Measurements from ENCODE around the gene LMAN1L.

The LMAN1L gene

DNA sequence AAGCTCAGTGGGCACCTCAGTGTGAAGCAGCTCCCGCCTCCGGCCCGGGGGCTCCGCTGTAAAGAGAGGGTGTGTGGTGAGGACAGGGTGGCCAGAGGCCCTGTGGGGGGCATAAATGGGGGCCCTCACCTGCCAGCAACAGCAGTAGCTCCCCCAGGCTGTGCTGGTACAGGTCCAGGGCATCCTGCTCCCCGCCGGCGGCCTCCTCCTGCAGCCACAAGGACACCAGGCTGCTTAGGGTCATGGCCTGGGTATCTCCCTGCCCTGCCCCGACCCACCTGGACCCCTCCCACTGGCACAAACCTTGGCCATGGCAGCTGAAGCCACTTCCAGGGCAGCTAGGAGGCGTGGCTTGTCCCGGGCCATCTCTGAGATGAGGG lies 25.5 kb downstream of the LMAN1L start:
- no peak for DNase-seq (ENCODE audit: low read depth)

DNA sequence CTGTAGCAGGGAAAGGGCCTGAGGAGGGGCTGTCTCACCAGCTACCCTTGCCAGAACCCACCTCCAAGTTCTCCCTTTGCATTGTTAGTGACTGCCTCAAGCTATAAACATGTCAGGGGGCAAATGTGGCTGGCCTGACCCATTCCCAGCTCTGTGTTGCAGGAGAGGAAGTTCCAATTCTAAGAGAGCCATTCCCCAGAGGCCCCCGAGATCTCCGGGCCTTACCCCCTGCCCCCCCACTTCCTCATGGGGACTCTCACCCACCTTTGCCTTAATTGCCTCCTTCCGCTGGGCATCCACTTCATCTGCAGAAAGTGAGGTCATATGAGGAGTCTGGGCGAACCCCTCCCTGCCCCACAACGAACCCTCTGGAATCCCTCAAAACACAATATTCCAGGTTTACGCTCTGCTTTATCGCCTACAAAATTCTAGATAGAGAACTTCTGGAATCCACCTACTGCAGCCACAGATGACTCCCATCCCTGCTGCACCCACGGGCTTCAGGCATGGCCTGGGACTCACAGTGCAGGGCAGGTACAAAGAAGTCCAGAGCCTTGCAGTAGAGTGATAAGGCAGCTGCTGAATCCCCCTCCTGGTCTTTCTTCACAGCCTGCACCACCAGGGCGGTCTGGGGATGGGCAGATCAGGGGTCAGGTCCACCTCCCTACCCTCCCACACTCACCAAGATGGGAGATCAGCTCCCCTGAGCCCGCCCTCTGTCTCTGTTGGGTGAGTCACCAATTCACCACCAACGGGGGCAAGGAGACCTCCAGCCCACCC lies 26.3 kb downstream of the LMAN1L start:
- DNase-seq (ENCODE audit: low read depth): no peak

DNA sequence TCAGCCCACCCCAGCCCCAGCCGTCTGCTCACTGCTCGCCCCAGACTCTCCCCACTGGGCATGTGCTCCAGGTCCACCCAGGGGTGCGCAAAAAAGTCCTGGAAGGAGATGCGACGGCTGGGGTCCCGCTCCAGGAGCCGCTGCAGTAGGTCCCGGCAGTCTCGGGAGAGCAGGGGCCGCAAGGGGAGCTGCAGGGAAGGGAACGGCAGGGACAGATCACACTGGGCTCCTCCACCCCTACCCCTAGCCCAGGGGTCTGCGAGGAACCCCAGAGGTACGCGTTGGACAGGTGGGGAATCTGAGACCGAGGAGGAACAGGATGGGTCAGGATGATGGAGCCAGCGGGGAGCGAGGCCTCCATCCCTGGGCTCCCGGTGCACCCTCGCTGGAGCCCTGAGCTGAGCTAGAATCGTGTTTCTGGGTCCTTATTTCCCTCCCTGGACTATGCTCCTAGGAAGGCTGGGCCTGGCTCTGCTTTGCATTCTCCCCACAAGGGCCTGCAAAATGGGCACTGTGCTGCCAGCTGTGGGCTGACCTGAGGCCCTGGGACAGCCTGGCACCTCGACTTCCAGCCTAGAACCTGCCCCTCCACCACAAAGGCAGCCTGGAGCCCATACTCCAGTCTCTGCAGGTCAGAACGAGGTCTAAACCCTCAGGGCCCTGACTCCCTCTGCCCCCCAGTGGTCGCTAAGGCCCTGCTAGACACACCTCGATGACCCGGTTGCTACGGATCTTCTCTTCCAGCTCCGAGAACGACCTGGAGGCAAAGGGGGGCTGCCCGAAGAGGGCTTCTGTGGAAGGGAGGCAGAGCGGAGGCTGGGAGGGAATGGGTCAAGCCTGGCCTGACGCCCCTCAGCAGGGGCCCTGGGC lies 27.1 kb downstream of the LMAN1L start:
- no peak for DNase-seq (ENCODE audit: low read depth)

DNA sequence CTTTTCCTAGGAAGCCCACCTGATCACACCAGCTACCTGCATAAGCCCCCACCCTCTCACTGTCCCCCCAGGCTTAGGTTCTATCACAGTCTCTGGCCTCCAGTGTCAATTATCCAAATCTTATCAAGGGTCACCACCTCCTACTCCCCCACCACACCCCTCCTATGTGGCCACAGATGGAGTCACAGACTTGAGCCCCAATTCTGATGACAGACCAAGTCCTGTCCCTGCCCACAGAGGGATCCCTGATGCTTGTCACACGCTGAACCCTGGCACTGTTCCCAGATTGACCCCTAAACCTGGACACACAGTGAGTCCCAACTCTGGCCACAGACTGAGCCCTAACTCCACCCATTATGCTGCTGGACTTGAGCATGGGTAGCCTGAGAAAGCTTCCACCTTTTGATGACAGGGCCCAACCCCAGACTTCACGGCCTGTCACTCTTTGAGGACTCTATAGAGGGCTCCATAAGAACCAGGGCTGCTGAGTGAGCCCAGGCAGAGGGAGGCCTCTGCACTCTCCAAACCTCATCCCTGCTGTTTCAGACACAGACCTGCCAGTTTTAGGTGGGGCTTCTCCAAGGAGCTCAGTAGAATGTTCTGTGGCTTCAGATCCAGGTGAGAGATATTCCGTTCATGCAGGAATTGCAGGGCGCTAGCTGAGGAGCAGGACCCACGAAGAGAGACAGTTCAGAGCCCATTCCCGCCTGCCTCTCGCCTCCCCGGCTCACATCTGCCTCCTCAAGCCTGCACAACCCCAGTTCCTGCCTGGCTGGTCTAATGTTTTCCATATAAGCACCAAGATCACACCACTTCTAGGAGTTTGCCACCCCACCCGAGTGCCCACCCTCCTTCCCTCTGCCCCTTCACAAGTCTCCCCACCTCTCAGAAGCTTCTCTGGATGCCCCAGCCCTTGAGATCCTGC lies 28.5 kb downstream of the LMAN1L start:
- DNase-seq (ENCODE audit: low read depth): no peak

DNA sequence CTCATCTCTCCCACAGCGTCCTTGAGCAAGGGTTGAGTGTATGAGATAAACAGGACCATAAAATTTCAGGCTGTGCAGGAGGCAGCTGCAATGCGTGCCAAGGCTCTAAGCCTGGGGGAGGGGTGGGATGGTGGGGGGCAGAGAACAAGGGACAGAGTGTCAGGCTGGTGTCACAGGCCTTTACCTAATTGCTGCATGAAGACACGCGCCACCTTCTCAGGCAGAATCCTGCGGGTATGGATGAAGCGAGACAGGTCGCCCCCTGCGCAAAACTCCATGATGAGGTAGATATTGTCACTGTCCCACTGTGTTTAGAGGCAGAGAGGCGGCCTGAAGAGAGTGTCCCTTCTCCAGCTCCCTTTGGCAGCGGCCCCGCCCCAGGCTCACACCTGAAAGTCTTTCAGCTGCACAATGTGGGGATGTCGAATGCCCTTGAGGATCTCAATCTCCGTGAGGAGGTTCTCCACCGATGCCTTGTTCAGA lies 29.3 kb downstream of the LMAN1L start:
- DNase-seq (ENCODE audit: low read depth): no peak

DNA sequence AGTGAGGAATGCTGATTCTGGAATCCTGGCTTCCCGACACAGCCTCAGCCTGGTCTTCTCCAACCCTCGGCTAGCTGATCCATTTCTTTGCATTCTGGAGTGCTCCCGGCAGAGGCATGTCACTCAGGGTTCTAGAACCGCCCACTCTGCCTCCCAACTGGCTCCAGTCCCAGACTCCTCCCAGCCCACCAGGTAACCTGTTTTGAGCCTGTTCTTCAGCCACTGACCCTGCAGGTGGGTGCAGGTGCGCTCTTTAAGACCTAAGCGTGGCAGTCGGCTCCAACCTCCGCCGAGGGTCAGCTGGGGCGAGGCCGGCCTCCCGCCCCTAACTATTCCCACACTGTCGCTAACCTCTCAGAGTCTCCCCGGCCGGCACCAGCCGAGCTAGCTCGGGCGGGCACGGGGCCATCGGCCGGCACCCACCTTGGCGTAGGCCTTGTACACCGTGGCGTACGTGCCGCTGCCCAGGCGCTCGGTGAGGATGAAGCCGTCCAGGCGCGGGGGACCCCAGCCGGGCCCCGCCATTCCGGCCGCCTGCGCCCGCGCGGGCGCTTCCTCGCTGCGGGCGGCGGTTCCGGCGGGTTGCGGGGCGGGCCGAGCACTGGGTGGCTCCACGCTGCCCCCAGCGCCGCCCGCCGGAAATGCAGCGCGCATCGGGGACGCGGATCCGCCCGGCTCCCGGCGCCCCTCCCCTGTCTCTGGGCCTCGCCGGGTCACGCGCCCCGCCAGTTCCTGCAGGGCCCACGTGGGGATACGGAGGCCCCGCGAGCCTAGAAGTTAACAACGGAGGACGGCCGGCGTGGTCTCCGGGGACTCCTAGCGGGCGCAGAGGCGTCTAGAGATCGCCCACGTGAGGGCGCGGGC lies 30.2 kb downstream of the LMAN1L start, which contains the start of gene ULK3:
Gene ULK3 (minus strand): TSS at position 576 of the 864 bp plus-strand sequence. CDS start 51 bp downstream, at position 525.
- DNase-seq (ENCODE audit: low read depth): peak; percentile 90

DNA sequence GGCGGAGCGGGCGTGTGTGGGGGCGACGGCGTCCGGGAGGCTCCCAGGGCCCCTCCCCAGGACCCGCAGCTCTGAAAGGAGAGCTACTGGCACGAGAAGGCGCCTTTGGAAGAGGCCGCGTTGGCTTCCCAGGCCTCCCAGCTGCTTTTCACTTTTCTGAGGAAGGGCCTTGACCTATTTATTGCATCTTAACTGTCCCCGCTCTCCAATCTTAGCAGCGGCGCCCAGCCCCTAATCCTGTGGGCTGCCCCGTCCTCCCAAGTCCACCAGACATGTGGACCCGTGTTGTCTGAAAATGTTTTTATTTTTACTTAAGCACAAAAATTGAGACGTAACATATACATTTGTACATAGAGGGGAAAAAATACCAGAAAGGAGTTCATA lies 30.8 kb downstream of the LMAN1L start:
- no peak for DNase-seq (ENCODE audit: low read depth)

DNA sequence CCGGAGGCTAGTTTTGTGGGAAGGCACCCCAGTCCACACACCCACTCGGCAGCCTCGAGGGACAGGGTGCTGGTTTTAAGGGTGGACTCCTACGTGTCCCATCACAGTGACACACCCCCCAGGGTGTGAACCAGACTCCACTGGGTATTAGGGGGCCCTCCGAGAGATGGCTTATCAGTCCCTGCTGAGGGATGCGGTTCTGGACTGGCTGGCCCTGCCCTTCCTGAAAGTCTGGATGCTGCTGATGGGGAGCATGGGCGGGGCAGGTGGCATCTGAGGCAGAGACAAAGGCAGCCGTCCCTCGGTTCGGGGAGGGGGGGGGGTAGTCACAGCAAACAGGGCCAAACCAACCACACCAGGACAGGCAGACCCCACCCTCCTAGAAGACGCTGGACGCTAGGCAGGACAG lies 31.3 kb downstream of the LMAN1L start:
- no peak for DNase-seq (ENCODE audit: low read depth)

DNA sequence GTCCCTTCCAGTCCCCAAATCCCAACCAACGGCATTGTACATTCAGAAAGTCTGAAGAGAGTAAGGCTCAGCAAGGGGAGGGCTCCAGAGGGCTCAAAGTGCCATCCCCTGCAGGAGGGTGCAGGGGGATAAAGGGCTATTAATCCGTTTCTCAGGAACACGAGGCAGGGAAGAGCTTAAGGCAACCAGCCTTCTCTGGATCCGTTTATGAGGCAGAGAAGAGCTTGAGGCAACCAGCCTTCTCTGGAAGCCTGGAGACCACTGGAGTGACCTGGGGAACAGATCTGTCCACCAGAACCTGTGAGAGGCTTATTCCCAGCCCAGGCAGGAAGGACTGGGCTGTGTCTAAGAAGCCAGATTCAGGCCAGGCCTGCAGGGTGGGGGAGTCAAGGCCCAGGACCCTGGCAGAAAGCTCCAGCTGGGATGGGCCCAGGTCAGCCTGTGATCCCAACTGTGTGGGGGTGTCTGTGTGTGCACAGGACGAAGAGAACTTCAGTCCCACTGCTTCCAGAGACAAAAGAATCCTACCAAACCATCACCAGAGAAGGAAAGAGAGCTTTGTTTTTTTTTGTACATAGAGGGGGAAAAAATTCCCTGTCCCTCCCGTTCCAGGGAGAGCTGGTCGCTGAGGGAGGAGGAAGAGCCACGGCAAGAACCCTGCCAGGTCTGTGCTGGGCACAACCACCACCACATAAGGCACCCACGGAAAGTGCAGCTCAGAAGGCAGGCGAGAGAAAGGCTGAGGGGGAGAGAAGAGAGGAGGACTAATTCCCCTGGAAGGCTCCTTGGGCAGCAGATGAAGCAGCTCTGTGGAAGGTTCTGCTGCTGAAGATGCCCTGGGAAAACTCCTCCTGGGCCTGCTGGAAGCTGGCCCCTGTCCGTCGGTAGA lies 31.9 kb downstream of the LMAN1L start:
- DNase-seq (ENCODE audit: low read depth): no peak

DNA sequence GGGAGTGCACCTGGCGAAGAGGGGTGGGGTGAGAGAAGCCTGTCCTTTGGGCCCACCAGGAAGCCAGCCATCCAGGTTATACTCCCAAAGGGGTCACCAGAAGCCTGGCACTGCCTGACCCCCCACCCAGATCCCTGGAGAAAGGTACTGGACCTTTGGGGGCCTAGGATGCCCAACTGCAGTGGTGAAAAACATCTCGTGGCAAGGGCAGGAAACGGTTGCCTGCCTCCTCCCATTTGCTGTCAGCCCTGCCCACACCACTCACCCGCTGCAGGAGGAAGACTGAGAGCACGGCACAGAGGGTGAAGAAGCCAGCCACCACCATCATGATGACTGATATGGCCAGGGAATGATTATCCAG lies 32.6 kb downstream of the LMAN1L start:
- no peak for DNase-seq (ENCODE audit: low read depth)

DNA sequence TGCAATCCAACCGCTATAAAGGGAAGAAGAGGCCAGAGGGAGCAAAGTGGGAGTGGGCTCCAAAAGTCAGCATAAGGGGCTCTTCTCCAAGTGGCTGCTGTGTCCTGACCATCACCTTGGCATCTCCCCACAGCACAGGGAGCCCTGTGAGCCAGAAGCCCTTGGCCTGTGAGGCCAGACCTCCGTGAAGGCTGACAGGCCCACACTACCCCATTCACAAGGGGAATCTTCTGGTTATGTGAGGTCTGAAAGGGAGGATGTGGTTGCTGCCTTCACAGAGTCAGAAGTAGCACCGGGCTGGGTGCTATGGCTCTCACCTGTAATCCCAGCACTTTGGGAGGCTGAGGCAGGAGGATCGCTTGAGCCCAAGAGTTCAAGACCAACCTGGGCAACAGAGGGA lies 32.9 kb downstream of the LMAN1L start:
- DNase-seq (ENCODE audit: low read depth): no peak

DNA sequence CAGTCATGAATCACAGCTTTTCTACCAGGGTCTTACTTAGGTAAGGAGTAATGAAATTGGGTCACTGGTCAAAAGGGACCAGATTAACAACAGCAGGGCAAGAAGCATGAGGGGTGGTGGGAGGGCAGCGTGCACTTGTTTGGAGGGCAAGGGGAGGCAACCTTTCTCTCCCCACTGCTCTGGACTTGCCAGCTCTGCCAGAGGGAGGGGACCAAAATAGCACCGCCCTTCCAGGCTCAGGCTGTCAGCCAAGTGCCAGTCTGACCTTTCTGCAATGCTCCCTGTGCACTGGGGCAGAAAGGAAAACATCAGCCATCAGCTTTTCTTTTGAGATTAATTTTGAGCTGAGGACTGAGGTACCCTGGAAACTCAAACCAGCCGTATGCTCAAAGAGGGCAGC lies 34.8 kb downstream of the LMAN1L start:
- no peak for DNase-seq (ENCODE audit: low read depth)

DNA sequence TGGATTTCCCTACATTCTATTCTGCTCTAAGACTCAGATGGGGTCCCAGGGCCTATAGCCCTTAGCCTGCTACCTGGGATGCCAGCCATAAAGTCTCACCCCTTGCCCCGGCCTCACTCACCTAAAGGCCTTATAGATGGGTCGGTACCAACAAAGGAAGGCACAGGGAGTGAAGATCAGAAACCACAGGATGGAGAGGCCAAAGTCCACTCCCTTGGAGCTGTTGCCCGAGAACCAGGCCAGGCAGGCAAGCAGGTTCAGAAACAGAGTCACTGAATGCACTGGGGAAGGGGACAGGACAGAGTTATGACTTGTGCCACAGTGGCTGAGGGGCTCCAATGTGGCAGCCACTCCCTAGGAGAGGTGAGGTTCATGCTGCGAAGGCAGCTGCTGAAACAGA lies 37.8 kb downstream of the LMAN1L start:
- no peak for DNase-seq (ENCODE audit: low read depth)

DNA sequence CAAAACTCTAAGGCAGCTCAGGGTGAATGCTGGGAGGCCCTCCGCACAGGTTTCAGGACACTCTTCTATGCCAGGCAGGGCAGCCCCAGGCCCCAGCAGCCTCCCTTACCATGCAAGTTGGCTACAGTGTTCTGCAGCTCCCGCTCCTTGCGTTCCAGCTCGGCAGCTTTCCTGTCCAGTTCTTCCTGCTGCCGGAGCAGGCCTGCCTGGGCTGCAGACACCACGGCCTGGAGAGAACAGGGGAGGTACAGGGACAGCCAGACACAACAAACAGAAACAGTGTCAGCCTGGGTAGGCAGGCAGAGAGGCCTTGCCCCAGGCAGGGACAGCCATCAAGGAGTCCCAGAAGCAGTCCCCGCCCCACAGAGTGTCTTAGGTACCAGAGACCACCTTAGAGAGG lies 39.3 kb downstream of the LMAN1L start:
- no peak for DNase-seq (ENCODE audit: low read depth)

DNA sequence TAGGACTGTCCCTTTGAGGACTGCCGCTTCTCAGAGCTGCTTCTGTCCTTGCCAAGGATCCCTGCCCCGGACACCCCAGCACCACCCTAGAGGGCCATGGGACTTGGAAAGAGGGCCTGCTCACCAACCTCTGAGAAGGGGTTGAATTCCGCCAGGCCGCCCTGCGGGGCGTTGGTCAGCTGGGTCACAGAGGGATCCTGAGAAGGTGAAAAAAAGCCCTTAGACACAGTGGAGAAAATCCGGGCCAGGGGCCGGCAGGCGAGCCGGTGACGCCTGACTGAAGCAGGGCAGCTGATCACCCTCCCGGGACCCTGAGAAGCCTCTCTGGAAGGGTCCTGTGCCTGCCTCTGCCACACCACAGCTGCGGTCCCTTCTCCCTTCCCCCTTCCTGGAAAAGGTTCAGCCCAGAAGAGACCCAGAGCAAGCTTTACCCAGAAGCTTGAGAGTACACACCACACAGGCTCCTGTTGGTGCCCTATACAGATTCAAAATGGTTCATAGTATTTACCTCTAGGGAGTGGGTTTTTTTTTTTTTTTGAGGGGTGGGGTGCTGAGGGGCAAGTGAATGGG lies 41.9 kb downstream of the LMAN1L start:
- no peak for DNase-seq (ENCODE audit: low read depth)

DNA sequence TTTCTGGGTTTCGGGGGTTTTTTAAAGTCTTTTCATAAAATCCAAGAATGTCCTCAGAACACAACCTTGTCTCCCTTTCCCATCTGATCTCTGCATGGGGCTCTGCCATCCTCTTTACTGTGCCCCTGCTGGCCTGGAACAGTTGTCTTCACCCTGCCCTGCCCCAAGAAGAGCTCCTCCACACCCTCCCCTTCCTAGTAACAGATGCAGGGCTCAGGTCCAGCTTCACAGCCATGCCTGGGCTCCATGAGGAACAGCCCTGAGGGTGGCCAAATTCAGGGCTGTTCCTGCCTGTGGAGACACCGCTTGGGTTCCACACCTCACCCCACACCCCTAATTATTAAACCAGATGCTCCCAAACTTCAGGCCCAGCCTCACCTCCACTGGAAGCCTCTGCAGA lies 43.2 kb downstream of the LMAN1L start:
- DNase-seq (ENCODE audit: low read depth): no peak

DNA sequence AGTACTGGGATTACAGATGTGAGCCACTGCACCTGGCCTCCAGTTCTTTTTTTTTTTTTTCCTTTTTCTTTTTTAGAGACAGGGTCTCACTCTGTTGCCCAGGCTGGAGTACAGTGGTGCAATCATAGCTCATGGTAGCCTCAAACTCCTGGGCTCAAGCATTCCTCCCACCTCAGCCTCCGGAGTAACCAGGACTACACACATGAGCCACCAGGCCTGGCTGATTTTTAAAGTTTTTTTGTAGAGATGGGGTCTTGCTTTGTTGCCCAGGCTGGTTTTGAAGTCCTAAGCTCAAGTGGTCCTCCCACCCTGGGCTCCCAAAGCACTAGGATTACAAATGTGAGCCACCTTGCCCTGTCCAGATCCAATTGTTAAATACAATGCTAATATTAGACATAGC lies 43.9 kb downstream of the LMAN1L start:
- DNase-seq (ENCODE audit: low read depth): no peak

DNA sequence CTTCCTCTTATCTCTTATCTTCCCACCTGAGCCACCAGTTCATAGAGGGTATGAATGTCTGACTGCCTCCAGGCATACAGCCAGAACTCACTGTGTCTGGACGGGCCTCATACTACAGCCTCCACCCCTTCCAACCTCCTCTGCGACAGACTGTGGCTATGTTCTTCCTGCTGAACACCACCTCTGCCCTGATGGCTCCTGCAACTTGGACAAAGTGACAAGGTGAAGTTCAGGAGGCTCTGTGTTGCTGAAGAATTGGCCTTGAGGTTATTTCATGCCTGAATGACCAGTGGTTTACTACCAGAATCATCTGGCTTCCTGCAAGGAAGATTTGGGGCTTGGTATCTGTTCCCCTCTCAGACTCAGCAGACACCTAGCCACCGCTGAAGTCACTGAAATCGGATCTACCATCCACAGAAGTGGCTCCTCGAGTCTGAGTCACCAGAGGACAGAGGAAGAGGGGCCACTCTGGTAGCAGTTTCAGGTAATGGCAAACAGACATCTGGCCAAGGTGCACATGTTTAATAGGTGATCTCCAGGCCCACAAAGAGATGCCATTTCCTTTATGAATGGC lies 44.5 kb downstream of the LMAN1L start:
- DNase-seq (ENCODE audit: low read depth): no peak

DNA sequence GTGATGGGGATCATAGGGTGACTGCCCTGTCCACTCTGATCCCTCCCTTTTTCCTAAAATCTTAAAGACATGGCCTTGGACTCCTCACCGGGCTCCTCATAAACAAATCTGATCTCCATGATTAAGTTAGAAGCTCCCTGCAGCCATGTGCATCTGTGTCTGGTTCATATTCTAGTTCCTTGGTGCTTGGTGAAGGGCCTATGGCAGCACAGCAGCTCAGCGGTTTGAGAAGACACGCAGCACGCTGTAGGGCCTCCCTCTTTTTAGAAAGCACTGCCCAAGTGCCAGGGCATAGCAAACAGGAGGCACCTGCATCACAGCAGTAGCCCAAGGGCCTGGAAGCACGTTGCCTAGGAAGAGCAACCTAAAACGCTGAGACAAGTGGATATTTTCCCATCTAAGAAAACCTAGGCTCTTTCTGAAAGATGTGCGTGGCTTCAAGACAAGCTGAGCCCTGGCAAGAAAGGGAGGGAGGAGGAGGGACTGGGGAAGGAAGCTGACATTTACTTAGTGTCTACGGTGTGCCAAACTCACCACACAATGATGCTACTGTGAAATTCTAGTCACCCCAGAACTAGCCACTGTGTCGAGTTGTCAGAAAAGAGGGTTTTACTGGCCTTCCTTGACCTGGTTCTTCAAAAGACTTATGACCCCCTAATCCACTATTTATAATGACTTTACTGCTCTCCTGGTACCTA lies 45.2 kb downstream of the LMAN1L start:
- no peak for DNase-seq (ENCODE audit: low read depth)
